SK-MEL-5 (cell line): ENCODE results near the gene SAMD11. TPM values are rescaled to one million over a fixed set of nuclear protein-coding genes. Genes with fewer than 3 reads are reported as not detected.
A peak's percentile ranks its signal among the peaks of the same experiment; 100 is the strongest.

Experiments used
- DNase-seq: peaks from one replicate; pipeline ENCODE4 v3.0.0-alpha.2; 2016; ENCODE audit warnings: low read depth, low spot score
- in situ Hi-C: cut with HindIII; loops from 2 replicates; pipeline ENCODE4 v1.10.0; 2016; ENCODE audit warnings: low sequenced_read_pairs, high pct_unique_total_duplicates, low pct_unique_long_range_greater_than_20kb
- total RNA-seq: library from RNA; depleted of rRNA; stranded (reverse); fragments of >200 nt; shearing (Covaris generic); gene quantifications from 2 replicates; pipeline ENCODE4 v1.2.3, GENCODE V29; 2014

Gene SAMD11
- total RNA-seq, 1 experiment from 2014 or later, result not detected

DNA sequence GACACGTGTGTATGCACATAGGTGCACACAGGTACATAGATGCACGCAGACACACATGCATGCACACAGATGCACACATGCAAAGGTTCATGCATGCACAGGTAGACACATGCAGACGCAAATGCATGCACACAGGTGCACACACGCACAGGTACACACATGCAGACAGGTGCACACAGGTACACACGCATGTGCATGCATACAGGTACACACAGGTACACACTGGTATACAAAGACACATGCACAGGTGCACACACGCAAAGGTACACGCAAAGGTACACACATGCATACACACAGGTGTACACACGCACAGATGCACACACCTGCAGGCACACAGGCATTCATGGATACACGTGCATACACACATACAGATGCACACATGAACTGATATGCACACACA lies 26.5 kb downstream of the SAMD11 start:
- no peak for DNase-seq

DNA sequence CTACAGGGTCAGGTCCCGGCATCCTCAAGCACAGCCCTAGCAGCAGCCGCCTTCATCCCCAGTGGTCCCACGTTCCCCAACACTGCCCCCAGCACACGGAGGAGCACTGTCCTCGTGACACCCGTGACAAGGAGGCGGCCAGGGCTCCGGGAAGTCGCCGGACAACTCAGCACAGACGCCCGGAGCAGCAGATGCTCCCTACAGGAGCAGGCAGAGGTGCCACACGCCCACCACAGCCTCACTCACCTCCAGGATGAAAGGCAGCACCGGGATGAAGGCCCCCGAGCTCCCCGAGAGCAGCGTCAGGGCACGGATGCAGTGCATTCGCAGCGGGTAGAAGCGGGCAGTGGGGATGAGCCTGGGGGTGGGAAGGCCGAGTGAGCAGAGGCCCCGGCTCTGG lies 27.2 kb downstream of the SAMD11 start:
- in situ Hi-C loops, result no loop called here
- no peak for DNase-seq

More for the DNA sequence above, 26.5 kb downstream of the SAMD11 start:
- in situ Hi-C loops, result no loop called here

DNA sequence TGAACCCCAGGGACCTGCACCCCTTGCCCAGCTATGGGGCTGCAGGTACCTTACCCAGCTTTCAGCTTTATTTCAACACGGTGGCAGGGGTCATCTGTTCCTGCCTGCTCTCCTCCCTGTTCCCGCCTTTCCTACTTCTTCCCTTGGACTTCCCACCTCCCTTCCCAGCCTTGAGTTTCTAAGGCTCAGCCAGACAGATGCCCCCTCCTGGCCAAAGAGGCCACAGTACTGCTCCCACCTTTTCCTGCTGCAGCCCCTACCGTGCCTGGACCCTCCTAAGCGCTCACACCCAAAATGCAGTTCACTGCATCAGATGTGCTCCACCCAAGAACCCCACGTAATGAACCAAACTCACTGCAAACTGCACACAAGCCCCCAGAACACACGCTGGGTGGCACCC lies 27.6 kb downstream of the SAMD11 start:
- in situ Hi-C loops, result no loop called here
- DNase-seq, result peak; percentile 49

DNA sequence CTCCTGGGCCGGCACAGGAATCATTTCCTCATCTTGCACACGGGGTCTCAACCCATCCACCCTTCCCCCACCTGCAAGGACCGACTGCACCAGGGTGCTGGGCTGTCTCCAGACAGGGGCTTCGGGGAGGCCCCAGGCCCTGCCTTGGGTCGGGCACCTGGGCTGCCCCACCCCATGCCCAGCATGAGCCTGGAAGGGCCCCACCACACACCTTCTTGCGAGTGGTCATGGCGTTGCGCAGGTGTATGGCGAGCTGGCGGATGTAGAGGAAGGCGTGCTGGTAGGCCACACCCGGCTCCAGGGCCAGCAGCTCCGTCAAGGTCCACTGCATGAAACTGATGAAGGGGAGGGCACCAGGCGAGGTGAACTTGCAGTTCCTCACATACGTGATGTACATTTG lies 28.5 kb downstream of the SAMD11 start:
- in situ Hi-C loops, result no loop called here
- DNase-seq, result no peak

DNA sequence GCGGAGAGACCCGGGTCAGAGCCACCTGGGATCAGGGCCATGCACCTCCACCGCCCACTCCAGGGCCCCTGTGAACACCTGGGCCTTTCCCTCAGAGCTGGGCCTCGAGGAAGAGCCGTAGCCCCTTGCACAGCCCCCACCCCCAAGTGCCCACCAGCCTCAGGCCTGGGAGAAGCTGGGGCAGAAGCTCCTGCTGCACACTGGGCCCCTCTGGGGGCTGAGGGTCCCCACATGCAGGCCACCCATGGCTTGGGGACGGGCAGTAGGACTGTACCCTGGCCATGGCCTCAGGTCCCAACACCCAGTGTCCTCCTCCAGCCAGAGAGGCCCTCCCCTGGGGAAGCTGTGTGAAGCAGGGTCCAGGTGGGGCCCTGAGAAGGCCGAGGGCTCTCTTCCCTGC lies 28.9 kb downstream of the SAMD11 start:
- no peak for DNase-seq
- in situ Hi-C loops, result no loop called here

DNA sequence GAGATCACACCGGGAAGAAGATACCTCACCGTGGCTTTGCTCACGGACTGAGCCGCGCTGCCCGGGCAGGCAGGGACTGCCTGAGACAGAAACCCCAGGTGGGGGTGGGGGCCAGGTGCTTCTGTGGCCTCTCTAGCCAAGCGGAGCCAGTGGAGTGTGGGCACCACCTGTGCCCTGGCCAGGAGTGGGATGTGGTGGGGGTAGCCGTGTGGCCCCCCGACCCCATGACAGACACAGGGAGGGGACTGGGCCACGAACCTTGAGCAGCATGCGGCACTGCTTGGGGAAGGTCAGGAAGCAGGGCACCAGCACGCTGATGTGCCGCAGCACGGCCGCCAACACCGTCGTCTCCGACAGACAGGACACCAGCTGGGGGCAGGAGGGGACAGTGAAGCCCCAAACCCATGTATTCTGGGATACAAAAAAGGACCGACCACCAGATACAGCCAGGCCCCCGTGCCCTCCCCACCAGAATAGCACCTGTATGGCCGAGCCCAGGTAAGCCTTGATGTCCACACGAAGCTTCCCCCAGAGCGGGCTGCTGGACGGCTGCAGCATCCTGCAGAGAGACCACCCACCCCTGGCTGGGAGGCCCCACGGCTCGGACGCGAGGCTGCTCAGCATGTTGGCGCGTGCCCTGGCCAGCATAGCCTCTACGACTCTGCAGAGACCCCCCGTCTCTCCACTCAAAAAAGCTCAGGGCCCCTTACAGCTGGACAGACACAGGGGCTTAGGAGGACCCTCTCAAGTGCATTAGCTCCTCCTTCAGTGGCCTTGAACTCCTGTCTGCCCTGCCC lies 30.0 kb downstream of the SAMD11 start:
- in situ Hi-C loops, result no loop called here

DNA sequence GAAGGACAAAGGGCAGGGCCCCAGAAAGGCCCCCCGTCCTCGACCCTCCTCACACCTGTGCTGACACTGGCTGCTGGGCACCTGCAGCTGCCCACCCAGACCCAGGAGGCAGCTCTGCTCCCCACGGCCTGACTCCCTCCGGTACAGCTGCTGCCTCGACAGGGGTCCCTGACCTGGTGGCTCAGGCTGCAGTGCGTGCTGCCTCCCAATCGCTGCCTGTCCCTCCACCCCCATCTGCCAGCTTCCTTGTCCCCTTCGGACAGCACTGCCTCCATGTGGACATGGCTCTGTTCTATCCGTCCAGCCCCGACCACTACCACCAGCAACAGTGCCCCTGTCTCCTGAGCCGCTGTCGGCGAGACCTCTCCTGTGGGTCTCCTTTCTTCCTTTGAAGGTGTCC lies 31.2 kb downstream of the SAMD11 start:
- in situ Hi-C loops, result no loop called here
- no peak for DNase-seq

More for the DNA sequence above, 30.0 kb downstream of the SAMD11 start:
- no peak for DNase-seq

DNA sequence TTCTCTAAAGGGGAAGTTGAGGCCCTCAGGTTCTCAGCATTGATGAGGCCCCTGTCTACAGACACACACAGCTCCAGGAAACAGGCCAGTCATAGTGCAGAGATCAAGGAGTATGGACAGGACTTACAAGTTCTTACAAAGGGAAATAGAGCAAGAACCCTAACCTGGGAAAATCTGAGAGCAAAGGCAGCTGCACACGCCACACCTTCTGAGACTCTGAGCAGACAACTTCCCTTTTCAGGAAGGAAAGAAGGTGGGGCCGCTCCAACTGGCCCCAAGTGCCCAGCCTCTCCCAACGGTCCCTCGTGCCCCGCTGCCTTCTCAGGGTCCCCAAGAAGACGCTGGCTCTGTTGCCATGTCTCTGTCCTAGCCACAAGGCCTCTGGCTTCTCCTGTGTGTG lies 31.8 kb downstream of the SAMD11 start:
- DNase-seq, result no peak
- in situ Hi-C loops, result no loop called here

DNA sequence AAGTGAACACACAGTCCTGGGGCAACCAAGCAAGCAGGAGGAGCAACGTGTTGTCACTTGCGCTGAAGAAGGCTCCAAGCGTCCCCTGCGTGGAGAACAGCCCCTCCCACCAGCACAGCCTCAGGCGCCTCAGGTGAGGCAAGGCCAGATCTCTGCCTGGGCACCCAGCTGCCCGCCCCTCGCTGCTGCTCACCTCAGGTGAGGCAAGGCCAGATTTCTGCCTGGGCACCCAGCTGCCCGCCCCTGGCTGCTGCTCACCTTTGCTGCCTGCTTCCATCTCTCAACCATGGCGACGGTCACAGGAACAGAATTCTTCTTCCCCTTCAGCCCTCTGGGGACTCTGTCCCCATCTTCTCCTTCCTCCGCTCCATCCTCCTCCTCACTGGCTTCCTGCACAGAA lies 32.9 kb downstream of the SAMD11 start:
- DNase-seq, result no peak
- in situ Hi-C loops, result no loop called here

DNA sequence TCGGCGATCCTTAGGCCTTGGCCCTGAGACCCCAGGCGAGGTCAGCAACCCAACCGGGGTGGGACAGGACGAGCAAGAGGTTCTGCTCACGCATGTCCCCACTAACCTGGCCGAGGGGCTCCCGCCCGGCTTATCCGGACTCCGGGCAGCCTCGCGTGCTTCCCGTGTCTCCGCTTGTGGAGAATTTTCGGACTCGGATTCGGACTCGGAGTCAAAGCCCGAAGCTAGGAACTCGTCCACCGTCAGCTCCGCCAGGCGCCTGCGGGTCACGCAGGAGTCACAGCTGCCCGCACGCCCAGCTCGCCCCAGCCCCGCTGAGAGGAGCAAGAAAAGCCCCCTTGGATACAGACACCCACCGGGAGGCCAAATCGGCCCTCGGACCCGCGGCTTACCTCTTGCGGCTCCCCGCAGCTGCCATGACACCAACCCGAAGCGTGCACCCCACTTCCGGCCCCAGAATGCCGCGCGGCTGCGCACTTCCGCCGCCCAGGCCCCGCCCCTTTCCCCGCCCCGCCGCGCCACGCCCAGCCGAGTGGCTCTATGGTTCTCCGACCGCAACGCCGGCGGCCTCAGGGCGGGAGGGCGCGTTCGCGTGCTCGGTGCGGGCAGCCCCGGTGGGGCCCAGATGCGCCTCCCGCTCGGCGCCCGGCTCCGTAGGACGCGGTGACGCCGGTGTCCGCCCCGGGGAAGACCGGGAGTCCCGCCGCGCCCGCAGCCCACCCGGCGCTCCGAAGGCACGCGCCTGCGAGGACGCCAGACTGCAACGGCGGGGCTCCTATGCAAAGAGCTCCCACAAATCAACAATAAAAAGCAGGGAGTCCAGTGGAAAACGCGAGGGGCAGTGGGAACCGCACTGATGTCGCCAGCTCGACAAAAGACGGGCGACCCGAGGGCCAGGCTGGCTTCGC lies 35.4 kb downstream of the SAMD11 start, which contains the start of gene NOC2L:
Gene NOC2L (minus strand): TSS at position 434 of the 908 bp plus-strand sequence. CDS start 16 bp downstream, at position 418.
- peak; percentile 85 for DNase-seq
- in situ Hi-C loops, result no loop called here

DNA sequence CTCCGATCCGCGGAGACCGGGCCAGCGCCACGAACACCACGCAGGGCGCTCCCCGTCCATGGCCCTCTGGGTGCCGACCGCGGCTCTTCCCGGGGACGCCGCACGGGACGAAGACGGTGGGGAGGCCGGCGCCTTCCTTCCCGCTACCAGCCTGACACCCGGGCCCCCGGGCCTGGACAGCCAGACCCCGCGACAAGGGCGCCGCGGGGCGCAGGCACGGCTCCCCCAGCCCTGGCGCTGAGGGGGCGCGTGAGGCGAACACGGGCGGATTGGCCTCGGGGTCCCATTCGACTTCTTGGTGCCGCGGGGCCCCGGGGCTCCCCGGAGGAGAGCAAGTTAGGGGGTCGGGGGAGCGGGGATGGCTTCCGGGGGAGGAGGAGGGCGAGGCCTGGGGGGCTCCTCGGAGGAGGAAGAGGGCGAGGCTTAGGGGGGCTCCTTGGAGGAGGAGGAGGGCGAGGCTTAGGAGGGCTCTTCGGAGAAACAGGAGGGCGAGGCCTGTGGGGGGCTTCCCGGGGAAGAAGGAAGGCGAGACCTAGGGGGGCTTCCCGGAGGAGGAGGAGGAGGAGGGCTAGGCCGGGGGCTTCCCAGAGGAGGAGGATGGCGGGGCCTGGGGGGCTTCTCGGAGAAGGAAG lies 36.1 kb downstream of the SAMD11 start:
- in situ Hi-C loops, result no loop called here
- no peak for DNase-seq

DNA sequence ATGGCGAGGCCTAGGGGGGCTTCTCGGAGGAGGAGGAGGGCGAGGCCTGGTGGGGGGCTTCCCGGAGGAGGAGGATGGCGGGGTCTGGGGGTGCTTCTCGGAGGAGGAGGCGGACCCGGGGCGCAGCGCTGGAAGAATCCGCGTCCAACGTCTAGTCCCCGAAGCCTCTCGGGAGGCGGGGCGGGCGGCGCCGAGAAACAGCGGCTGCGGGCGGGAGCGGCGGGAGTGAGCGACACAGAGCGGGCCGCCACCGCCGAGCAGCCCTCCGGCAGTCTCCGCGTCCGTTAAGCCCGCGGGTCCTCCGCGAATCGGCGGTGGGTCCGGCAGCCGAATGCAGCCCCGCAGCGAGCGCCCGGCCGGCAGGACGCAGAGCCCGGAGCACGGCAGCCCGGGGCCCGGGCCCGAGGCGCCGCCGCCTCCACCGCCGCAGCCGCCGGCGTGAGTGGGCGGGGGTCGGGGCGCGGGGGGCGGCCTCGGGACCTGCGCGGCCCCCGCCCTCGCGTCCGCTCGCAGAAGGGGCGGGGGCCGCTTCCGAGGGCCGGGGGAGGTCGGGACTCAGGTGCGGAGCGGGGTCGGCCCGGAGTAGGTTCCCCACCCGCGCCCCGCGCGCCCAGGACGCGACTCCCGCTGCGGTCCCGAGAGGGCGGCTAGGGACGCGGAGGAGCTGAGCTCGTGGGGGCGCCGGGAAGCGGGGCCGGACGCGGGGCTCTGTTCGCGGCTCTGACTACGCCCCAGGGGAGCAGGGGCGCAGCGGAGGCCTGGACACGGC lies 36.8 kb downstream of the SAMD11 start, which contains the start of gene KLHL17:
Gene KLHL17 (plus strand): TSS at position 222 of the 769 bp plus-strand sequence. CDS start 110 bp downstream, at position 332.
- peak; percentile 56 for DNase-seq
- in situ Hi-C loops, result no loop called here

DNA sequence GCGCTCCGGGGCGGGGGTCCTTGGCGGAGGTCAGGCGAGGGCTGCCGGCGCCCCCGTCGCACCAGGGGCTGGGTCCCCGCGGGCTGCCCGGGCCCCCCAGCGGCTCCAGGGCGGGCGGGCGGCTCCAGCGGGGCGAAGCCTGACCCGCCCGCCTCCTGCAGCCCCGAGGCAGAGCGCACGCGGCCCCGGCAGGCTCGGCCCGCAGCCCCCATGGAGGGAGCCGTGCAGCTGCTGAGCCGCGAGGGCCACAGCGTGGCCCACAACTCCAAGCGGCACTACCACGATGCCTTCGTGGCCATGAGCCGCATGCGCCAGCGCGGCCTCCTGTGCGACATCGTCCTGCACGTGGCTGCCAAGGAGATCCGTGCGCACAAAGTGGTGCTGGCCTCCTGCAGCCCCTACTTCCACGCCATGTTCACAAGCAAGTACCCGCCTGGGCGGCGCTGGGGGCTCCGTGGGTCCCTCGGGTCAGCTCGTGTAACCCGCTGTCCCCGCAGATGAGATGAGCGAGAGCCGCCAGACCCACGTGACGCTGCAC lies 37.5 kb downstream of the SAMD11 start:
- in situ Hi-C loops, result no loop called here
- DNase-seq, result no peak

DNA sequence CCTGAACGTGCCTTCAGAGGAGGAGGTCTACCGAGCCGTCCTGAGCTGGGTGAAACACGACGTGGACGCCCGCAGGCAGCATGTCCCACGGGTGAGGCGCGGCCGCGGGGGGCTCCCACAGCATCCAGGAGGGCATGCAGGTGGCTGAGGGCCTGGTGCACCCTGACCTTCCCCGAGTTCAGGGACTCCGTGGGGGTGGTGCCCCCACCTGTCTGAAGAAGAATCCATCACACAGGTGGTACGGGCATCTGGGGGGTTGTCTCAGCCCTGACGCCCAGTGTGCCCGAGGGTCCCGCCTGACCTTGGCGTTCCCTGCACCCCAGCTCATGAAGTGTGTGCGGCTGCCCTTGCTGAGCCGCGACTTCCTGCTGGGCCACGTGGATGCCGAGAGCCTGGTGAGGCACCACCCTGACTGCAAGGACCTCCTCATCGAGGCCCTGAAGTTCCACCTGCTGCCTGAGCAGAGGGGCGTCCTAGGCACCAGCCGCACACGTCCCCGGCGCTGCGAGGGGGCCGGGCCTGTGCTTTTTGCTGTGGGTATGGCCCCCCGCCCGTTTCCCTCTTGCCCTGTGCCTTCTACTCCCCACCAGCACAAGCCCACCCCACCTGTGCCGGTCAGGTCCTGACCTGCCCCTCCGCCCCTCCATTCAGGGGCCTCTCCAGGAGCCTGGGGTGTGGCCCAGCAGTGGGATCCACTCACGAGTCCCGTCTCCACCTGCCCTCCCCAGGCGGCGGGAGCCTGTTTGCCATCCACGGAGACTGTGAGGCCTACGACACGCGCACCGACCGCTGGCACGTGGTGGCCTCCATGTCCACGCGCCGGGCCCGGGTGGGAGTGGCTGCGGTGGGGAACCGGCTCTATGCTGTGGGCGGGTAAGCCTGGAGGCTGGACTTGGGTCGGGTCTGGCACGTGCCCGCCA lies 38.9 kb downstream of the SAMD11 start:
- DNase-seq, result no peak
- in situ Hi-C loops, result no loop called here

DNA sequence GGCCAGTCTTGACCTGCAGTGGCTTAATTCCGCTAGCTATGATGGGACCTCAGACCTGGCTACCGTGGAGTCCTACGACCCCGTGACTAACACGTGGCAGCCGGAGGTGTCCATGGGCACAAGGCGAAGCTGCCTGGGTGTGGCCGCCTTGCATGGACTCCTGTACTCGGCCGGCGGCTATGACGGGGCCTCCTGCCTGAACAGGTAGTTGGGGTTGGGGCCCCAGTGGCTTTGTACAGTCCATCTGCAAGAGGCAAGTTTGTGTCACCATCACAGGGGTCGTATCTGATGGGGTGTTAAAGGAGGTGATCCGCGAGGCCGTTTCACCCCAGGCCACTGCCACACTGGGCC lies 39.6 kb downstream of the SAMD11 start:
- in situ Hi-C loops, result no loop called here
- DNase-seq, result no peak
